CMK (cell line): ENCODE results near the gene LPXN.

Source experiments
- DNase-seq: peaks from one replicate; pipeline ENCODE4 v3.0.0-alpha.2; 2010; ENCODE audit warnings: low read depth

The LPXN gene

GRCh38 chr11:58524232-58525036, 51.2 kb downstream of the LPXN start:
- peak; percentile 35 for DNase-seq

GRCh38 chr11:58513747-58514367, 61.8 kb downstream of the LPXN start:
- DNase-seq = no peak

- no peak for DNase-seq
These were observed 64.0 kb downstream of the LPXN start for GRCh38 chr11:58511636-58512035.

- no peak for DNase-seq
These were observed 65.9 kb downstream of the LPXN start for GRCh38 chr11:58509748-58510147.

- no peak for DNase-seq
These were observed 66.8 kb downstream of the LPXN start for GRCh38 chr11:58508814-58509213.

GRCh38 chr11:58508005-58508404, 67.7 kb downstream of the LPXN start, which contains the start of gene OR5B21:
Gene OR5B21, minus strand, starts transcription at chr11:58508105. Its CDS starts 0 bp downstream, at chr11:58508105.
- DNase-seq = no peak

- no peak for DNase-seq
These were observed 68.3 kb downstream of the LPXN start for GRCh38 chr11:58507355-58507754.

GRCh38 chr11:58506935-58507334, 68.7 kb downstream of the LPXN start:
- DNase-seq = no peak

GRCh38 chr11:58505849-58506248, 69.8 kb downstream of the LPXN start:
- no peak for DNase-seq

- DNase-seq = no peak
These were observed 71.4 kb downstream of the LPXN start for GRCh38 chr11:58504232-58504631.

- DNase-seq = no peak
These were observed 72.2 kb downstream of the LPXN start for GRCh38 chr11:58503361-58503856.

- no peak for DNase-seq
These were observed 73.7 kb downstream of the LPXN start for GRCh38 chr11:58502004-58502403.

GRCh38 chr11:58498464-58498863, 77.2 kb downstream of the LPXN start:
- no peak for DNase-seq

- no peak for DNase-seq
These were observed 77.7 kb downstream of the LPXN start for GRCh38 chr11:58497951-58498350.

GRCh38 chr11:58495906-58496305, 79.8 kb downstream of the LPXN start:
- DNase-seq = no peak

- DNase-seq = no peak
These were observed 81.6 kb downstream of the LPXN start for GRCh38 chr11:58494101-58494500.

- DNase-seq = no peak
These were observed 82.0 kb downstream of the LPXN start for GRCh38 chr11:58493676-58494075.

GRCh38 chr11:58490827-58491226, 84.8 kb downstream of the LPXN start:
- no peak for DNase-seq

- no peak for DNase-seq
These were observed 88.5 kb downstream of the LPXN start for GRCh38 chr11:58487170-58487569.

GRCh38 chr11:58485961-58486360, 89.7 kb downstream of the LPXN start:
- no peak for DNase-seq
